NCI-H187 treated with DMSO at 0.1 percent for 48 hours (cell line): ENCODE results near the gene HERC2.

Source experiments
- DNase-seq: peaks from one replicate; lab custom pipeline; 2025; lab: John Stamatoyannopoulos, UW

Gene HERC2

DNA sequence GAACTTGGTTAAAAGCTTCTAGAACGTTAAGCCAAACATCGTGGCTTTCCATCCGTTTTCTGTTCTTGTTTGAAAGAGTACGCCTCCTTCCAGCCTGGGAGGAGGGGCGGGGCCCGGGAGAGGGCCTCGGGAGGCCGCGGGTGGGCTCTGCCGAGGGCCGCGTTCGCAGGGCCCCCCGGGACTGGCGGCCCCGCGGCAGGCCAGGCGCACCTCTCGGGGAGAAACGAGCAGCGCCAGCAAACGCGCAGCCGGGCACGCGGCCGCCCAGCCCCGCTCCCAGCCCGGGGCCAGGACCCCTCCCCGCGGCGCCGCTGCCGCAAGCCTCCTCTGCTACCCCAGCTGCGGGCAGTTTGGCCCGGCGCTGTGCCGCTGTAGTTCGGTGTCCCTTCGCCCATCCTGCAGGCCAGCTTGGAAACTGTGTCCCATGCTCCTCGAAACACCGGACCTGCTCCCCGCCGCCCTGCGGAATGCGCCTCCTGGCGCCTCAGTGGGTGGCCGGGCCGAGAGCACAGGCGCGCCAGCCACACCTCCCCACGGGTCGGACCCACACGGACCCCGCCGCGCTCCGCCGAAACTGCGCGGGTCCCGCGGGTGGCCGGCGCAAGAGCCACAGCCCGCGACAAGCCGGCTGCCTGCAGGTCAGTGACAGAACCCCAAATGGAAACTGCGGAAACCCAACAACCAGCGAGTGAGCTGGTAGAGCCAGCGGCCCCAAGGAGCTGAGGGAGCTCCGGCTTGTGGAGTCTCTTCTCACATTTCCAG, 225.1 kb downstream of the HERC2 start:
- no peak for DNase-seq

DNA sequence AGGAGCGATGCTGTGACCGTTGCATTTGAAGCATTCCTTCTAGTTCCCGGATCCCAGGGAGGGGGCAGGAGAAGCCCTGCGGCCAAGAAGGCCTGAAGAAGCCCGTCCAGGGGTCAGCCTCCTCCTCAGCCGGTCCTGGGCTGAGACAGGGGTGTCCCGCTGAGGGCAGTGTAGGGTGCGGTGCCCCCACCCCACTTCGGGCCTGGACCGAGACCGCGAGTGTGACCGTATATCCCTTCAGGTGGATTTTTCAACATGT, 225.6 kb downstream of the HERC2 start:
- no peak for DNase-seq

DNA sequence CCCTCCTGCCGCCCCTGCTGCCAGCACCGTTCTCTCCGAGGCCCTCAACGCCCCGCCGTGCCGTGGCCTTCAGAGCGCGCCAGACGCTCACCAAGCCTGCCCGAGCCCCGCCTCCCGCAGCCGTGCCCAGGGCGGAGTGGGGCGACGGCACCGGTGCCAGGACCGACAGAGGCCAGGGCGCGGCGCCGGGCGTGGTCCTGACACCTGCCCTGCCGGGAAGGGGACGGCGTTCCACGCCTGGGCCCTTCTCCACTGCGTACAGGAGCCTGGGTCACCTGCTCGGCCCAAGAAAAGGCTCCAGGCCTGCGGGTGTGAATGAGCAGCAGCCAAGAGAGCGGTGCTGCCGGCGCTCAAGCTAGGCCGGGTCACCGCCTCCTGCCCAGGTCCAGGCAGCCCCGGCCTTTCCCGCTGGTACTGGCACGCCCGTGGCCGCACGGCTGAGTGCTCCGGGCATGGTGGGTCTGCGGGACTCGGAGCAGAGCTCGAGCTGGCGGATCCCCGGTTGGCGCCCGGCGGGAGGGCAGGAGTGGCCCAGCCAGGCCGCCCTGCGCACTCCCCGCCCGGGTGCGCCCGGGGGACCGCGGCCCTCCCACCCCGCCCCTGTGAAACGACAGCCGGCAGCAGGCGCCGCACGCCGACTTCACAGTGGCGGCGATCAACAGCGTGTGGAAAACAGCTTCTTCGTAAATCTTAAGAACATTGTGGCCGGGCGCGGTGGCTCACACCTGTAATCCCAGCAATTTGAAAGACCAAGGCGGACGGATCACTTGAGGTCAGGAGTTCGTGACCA, 227.1 kb downstream of the HERC2 start:
- no peak for DNase-seq

DNA sequence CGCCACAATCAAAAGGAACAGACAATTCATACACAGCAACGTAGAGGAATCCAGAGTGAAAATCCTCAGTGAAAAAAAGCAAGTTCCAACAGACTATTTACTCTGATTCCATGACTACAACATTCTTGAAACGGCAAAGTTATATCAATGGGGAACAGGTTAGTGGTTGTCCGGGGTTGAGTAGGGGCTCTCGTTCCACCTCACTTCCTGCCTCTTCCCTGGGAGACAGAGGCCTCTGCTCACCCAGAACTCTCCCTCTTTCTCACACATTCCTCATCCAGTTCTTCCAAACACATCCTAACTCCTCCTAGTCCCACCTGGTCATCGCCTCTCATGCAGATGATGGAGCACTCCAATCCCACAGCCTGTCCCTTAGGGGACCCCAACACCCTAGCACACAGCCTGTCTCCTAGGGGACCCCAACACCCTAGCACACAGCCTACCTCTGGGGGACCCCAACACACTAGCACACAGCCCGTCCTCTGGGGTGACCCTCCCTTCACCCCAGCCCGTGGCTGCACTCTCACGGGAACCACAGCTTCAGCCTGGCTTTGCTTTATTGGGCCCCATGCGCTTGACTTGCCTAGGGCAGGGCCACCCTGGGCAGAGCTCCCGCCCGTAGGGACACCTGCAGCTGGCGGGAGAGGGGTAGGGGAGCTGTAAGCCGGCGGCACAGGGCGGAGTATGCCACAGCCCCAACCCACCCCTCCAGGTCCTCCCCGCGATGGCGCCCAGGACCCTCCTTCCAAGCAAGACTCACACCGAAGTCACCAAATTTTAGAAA, 228.0 kb downstream of the HERC2 start:
- no peak for DNase-seq

DNA sequence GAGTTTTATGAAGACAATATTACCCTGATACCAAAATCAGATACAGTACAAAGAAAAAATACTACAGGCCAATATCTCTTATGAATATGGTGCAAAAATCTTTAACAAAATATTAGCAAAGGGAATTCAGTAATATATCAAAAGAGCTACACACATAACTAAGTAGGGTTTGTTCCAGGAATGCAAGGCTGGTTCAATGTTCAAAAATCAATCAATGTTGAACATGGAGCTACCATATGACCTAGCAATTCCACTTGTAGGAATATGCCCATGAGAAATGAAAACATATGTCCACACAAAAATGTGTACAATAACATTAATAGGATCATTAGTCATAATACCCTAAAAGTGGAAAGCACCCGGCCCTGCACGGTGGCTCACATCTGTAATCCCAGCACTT, 230.7 kb downstream of the HERC2 start:
- DNase-seq: no peak

DNA sequence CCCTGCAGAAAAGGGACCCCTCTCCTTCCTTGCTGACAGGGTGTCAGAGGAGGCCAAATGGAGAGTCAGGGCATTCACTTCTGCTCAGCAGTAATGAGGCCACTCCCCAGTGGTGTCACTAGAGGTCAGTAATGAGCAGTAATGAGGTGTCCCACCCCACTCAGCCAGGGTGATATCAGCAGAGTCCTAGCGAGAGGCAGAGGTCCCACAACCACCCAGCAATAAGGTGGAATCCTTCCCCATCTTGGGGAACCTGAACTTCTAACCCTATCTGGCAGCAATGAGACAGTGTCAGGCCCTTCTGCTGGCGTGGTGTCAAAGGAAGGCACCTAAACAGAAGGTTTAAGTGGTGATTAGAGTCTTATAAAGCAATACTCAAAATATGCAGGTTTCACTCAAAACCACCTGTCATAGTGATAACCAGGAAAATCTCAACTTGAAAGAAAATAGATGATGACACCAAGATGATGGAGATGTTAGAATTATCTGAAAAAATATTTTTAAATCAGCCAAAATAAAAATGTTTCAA, 235.7 kb downstream of the HERC2 start:
- no peak for DNase-seq

DNA sequence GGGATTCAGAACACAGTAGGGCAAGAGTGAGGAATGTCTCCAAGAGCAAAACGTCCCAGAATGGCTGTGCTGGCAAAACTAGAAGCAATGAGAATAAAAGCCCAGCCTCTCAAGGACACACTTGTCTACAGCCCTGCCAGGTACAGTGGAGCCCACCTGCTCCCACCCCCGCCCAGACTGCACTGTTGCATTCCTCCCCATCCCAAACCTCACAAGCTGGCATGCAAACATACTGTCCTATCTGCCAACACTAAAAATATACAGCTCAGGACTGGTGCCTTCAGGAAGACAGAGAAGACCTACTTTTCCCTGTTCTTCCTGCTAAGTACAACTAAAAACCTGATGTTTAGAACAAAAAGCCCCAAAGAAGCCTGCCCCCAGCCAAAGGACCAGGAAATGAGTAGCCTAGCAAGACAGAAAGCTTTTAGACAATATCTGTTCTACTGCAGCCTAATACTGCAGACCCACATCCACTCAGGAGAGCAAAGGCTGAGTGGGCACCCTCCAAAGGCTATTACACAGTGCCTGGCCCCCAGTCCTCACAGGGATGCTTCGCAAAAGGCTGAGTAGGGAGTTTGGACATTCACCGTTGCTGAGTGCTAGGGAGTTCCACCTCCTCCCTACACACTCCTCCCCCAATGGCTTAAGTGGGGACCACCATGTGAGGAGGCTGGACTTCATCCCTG, 236.3 kb downstream of the HERC2 start:
- DNase-seq: no peak

DNA sequence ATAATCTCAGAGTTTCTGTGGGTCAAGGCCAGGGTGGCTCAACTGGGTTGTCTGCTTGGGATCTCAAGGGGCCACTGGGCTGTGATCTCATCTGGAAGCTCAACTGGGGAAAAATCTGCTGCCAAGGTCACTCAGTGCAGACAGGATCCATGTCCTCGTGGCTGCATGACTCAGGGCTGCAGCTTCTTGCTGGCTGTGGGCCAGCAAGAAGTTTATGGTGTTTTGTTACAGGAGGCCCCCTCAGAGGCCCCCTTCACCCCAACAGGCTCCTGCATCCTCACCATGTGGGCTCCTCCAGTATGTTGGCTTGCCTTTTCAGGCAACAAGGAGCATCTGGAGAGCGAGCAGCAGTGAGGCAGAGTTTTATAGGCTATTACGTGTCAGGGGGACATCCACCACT, 237.4 kb downstream of the HERC2 start:
- no peak for DNase-seq

DNA sequence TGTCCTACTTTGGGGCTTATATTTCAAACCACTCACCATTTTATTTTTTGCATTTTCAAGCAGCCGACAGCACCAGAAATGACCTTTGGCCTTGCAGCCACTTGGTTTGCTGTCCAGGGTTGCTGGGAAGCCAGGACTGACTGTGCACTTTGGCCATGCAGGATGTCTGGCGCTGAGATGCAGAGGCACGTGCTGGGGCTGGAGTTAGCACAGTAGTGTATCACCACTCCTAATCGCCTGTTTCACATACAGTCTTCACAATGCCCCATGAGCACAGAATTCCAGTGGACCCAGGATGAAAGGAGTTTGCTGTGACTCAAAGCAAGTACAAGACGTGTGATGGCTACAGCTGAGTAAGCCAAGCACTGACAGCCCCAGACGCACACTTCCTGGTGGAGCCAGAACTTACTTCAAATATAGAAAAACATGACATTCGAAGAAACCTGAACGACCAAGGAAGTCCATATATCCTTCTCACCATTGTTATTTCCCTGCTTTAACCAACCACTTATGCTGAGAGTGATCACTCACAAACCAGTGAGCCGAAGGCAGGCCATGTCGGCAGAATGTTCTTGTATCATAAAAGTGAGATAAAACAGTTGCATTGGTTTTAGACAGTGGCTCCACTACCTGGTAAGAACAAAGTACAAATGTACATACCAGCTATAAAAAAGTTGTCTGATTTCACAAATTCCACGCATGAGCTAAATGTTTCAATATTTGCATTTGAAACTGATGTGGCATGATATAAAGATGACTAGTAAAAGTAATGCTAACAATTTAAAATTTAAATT, 238.9 kb downstream of the HERC2 start:
- no peak for DNase-seq

DNA sequence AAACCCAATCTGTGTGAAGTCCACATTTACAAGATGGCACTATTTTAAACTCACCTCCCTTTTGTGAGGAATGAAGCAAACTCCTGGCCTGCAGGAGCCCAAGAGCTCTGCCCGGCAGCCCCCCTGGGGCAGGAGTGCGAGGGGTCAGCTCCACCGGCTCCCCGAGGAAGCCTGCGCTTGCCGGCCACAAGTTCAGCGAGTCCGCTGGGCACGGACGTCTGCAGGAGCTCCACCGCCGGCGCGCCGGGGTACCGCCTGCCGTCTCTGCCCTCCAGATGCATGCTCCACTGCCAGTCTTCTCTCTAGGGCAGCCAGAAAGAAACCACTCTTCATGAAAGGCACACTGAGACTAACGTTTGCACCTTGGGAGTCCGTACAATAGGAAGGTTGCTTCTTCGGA, 240.4 kb downstream of the HERC2 start:
- no peak for DNase-seq

DNA sequence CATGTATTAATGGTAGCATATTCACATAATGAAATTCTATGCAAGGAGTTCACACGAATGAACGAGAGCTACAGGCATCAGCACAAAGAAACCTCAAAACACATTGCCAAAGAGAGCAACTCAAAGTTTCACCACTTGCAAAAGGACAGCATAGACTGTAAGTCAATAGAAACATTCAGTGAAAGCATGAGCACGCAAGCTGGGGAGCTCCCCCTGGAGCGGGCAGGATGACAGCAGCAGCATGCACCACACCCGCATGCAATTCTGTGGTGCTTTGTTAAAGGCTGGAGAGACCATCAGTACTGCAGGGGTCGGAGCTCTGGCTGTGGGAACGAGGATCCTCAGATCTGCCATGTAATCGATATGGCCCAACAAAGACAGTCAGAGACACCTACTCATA, 241.6 kb downstream of the HERC2 start:
- no peak for DNase-seq

DNA sequence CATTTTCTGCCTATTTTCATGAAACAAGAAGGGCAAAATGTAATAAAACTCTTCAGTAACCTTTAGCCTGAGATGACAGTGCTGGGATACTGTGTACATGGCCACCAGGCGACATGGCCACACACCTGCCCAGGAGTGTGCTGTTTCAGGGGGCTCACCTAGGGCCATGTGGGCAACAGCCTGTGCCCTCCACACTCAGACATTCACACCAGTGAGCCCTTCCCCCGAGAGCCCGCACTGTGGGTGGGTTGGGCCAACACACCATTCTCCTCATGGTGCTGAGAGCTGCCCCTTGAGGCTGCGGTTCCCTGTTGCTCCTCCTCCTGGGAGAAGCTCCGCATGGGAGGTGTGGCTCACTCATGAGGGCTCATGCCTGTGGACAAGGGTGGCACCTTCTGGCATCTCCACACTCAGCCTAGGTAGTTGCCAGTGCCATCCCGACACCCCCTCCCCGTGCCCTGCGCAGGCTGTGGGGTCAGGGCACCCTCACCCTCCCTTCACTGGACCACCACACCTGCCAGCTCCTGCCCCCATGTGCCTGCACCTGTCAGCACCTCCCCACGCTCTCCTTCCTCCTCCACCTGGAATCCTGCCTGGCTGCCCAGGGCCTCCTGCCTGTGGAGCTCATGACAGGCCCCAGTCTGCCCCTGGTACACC, 242.5 kb downstream of the HERC2 start:
- DNase-seq: no peak

DNA sequence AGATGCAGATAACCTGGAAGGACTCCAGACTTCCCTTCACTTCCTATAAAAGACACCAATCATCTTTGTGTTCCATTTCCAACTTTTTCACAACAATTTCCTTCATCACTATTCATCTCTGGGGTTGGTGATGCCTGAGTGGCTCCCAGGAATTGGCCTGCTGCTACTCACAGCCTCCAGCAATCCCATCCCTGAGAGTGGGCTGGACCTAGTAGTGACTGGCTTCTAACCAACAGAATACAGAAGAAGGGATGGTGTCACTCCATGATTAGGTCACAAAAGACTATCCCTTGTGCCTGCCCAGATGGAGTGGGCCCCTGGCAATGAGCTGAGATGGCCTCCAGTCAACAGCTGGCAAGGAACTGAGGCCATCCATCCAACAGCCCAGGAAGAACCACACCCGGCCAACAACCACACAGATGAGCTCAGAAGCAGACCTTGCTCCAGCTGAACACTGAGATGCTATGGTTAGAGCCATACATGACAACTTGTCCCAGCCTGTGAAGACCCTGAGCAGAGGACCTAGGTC, 243.7 kb downstream of the HERC2 start:
- DNase-seq: no peak

DNA sequence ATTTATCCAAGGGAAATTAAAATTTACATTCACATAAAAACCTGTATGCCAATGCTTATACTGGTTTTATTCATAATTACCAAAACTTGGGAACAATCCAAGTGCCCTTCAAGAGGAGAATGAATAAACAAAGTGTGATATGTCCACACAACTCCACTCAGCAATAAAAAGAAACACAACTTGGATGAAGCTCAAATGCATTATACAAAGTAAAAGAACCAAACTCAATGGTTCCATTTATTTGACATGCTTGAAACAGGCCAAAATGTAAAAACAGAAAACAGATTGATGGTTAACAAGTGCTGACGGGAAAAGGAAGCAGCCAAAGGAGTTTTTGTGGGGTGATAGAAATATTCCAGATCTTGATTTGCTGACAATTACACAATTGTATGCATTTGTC, 246.4 kb downstream of the HERC2 start:
- DNase-seq: no peak

DNA sequence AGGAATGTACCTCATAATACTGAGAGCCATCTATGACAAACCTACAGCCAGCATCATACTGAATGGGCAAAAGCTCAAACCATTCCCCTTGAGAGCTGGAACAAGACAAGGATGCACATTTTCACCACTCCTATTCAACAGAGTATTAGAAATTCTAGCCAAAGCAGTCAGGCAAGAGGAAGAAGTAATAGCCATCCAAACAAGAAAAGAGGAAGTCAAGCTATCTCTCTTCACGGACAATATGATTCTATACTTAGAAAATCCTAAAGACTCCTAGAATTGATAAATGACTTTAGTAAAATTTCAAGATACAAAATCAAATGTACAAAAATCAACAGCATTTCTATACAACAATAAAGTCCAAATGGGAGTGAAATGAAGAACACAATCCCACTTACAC, 253.0 kb downstream of the HERC2 start:
- no peak for DNase-seq

DNA sequence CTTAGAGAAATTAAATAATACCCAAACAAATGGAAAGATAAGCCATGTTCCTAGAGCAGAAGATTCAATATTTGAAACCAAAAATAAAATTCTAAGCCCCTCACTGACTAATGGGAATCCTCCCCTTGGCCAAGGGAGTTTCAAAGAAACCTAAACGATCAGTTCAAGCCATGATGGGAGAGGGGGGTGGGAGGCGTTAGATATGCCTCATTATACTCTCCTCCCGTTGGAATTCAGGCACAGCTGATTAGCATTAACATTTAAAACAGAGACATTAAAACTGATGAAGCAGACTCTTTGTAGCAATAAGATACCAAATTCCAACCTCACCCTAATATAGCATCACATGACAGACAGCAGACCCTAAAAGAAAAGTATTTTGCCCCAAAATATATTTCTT, 255.7 kb downstream of the HERC2 start:
- no peak for DNase-seq
